Mammary epithelial cell (primary cell): ENCODE data around the gene NUDT21.
"Not testable (repeated sequence)": the region's sequence is repeated elsewhere in the genome, so short reads cannot be mapped to it uniquely, and the experiment has no call there.

ENCODE experiments used
- EZH2 ChIP-seq: IDR thresholded peaks from 2 replicates; pipeline ENCODE4 v1.6.1; 2012; ENCODE audit warnings: low read length, inconsistent platforms, borderline replicate concordance
- TF ChIP-seq, protein P1 (sequence below), 2 donors: IDR thresholded peaks in 1 of 2; conservative IDR thresholded peaks in 1 of 2; 2 replicates each; pipeline ENCODE4 v1.5.1; 2011 to 2012; ENCODE audit warnings: inconsistent platforms in 2 of 2, low read length in 2 of 2, mild to moderate bottlenecking in 2 of 2, control low read depth in 1 of 2, low read depth in 1 of 2; ENCODE audit not compliant: insufficient read depth in 1 of 2; ENCODE audit errors: extremely low read depth in 1 of 2

- TF ChIP-seq, protein P1, sequence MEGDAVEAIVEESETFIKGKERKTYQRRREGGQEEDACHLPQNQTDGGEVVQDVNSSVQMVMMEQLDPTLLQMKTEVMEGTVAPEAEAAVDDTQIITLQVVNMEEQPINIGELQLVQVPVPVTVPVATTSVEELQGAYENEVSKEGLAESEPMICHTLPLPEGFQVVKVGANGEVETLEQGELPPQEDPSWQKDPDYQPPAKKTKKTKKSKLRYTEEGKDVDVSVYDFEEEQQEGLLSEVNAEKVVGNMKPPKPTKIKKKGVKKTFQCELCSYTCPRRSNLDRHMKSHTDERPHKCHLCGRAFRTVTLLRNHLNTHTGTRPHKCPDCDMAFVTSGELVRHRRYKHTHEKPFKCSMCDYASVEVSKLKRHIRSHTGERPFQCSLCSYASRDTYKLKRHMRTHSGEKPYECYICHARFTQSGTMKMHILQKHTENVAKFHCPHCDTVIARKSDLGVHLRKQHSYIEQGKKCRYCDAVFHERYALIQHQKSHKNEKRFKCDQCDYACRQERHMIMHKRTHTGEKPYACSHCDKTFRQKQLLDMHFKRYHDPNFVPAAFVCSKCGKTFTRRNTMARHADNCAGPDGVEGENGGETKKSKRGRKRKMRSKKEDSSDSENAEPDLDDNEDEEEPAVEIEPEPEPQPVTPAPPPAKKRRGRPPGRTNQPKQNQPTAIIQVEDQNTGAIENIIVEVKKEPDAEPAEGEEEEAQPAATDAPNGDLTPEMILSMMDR (conservative IDR thresholded peaks at IDR 0.05 in 1 of 2, IDR thresholded peaks at IDR 0.05 in 1 of 2; ENCODE audit: extremely low read depth in 1 of 2, insufficient read depth in 1 of 2, low read depth in 1 of 2, low read length in 2 of 2) = not testable (repeated sequence)
- TF ChIP-seq EZH2 = not testable (repeated sequence)
These were observed 54.4 kb downstream of the NUDT21 start for GRCh38 chr16:56396724-56397123.
